HG03342 (cell line): Measurements from ENCODE around the gene SSNA1.

Source experiments
- ATAC-seq: cut with Tn5 transposase; IDR thresholded peaks from one replicate; pipeline ENCODE4 v1.9.1; 2021; ENCODE audit warnings: mild to moderate bottlenecking, moderate library complexity; ENCODE audit not compliant: unreplicated experiment

Gene SSNA1

DNA sequence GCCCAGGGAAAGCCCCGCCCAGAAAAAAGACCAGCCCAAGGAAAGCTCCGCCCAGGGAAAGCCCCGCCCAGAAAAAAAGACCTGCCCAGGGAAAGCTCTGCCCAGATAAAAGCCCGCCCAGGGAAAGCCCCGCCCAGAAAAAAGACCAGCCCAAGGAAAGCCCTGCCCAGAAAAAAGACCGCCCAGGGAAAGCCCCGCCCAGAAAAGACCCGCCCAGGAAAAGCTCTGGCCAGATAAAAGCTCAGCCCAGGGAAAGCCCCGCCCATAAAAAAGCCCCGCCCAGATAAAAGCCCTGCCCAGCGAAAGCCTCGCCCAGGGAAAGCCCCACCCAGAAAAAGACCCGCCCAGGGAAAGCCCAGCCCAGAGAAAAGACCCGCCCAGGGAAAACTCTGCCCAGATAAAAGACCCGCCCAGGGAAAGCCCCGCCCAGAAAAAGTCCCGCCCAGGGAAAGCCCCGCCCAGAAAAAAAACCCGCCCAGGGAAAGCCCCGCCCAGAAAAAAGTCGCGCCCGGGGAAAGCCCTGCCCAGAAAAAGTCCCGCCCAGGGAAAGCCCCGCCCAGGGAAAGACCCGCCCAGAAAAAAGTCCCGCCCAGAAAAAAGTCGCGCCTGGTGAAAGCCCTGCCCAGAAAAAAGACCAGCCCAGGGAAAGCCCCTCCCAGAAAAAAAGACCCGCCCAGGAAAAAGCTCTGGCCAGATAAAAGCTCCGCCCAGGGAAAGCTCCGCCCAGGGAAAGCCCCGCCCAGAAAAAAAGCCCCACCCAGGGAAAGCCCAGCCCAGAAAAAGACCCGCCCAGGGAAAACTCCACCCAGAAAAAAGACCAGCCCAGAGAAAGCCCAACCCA lies 37.6 kb upstream of the SSNA1 start:
- ATAC-seq, result peak; percentile 42

DNA sequence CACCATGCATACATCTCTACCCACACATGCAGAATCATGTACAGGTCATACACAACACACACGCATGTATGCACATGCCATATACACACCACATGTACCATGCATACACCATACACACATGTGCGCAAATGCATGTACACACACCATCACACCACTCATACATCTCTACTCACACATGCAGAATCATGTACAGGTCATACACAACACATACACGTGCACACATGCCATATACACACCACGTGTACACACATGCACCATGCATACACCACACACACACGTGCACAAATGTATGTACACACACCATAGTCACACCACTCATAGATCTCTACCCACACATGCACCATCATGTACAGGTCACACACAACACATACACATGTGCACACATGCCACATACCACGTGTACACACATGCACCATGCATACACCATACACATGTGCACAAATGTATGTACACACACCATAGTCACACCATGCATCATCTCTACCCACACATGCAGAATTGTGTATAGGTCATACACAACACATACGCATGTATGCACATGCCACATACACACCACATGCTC lies 35.6 kb upstream of the SSNA1 start:
- no peak for ATAC-seq

DNA sequence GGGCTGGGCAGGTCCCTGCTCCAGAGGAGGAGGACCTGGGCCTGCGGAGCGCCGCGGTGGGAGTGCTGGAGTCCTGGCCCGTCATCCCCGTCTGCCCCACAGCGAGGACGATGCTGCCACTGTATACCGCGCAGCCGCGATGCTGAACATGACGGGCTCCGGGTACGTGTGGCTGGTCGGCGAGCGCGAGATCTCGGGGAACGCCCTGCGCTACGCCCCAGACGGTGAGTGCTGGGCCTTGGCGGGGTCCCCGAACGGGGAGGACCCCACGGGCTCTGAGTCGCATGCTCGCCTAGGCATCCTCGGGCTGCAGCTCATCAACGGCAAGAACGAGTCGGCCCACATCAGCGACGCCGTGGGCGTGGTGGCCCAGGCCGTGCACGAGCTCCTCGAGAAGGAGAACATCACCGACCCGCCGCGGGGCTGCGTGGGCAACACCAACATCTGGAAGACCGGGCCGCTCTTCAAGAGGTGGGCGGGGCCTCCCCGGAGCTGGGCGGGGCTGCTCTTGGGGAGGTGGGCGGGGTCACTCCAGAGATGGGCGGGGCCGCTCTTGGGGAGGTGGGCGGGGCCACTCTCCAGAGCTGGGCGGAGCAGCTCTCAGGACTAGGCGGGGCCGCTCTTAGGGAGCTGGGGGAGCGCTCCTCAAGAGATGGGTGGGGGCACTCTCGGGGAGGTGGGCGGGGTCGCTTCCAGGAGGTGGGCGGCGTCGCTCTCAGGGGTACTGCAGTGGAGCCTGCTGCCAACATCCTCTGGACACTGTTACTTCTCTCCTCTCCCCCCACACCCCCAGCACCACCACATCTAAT lies 31.7 kb upstream of the SSNA1 start:
- ATAC-seq, result no peak

DNA sequence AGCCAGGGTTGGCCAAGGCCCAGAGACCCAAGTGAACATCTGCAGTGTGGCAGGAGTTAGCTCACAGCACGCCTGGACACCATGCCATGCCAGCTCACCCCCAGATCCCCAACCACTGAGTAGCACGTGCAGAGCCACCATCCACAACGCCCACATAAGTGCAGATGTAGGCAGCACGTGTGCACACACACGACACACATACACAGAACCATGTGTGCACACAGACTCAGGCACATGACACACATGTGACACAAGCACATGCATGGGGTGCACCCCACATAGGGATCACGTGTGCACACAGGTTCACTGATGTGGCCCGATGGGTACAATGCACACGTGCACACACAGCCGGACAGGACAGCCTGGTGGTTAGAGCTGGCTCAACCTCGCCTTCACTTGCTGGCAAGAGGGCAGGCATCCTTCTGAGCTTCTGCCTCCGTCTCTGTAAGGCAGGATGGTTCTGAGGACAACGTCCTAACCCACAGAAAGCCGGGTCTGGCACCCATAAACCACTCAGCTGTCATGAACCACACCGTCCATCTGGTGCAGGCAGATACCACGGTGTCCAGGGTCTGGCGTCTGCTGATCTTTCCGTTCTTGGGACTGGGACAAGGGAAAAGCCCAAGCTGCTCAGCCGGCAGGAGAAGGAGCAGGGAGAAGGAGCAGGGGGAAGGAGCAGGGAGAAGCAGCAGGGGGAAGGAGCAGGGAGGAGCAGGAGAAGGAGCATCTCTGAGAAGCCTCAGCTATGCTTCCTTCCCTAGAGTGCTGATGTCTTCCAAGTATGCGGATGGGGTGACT lies 30.7 kb upstream of the SSNA1 start:
- no peak for ATAC-seq

DNA sequence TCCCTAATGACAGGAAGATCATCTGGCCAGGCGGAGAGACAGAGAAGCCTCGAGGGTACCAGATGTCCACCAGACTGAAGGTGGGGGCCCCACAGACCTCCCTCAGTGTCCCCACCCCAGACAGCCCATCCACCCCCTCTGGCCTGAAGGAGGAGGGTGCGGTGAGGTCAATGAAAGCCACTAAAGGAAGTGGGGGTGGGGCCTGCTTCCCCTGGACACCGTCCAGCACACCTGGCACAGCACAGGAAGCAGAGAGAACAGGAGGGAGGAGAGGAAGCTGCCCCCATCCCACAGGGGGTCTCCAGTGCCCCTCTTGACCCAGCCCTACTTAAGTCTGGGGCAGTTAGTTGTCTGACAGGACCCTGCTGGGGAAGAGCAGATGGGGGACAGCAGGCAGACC lies 29.9 kb upstream of the SSNA1 start:
- ATAC-seq, result no peak

DNA sequence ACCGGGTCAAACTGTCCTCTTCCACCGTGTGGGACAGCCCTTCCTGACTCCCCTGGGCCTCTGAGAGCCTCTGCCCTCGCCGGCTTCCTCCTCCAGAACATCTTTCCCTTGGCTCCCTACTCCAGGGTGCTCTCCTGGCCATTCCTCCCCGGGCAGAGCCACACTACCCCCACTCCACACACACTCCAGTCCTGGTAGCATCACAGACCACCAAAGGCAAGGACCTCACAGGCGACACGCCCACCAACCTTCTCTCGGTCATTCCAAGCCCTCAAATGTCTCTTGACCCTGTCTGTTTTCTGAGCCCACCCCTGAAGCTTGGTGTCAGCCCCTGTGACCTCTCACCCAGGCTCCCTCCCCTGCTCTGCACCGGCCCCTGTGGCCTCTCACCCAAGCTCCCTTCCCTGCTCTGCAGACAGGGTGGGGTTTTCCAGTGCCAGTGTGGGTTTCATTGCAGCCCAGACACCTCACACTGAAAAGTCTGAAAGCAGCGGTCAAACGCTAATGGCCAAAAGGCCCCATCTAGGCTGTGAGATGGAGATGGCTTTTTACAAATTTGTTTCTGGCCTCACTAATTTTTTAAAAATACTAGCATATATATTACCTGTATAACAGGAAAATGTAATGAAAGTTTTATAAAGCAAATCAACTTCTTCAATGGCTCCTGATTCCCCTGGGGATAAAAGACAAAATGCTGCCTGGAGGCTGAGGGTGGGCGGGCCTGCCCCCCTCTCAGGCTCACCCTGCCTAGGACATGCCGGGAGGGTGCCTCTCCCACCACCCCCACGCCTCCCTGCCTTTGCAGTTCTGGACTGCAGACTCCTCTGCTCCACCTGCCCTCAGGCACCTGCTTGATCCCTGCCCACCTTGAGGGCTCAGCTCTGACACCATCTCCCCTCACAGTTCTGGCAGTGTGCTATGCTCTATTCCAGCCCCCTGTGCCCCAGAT lies 29.1 kb upstream of the SSNA1 start:
- ATAC-seq, result no peak

DNA sequence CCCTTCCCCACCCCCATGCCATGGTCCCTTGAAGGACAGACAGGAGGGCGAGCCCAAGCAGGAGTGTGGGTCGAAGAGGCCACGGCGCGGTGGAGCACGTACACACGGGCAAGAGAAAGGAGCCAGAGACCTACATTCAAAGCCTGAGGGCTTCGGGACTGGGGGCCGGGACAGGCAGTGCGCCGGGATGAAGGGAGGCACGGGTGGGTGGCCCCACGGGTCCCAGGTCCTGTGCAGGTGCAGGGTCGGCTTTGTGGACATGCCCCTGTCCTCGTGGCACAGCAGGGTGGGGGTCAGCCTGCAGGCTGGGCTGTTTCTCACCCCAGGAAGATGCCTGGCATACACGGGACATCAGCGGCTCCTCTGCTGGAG lies 28.4 kb upstream of the SSNA1 start:
- ATAC-seq, result no peak

DNA sequence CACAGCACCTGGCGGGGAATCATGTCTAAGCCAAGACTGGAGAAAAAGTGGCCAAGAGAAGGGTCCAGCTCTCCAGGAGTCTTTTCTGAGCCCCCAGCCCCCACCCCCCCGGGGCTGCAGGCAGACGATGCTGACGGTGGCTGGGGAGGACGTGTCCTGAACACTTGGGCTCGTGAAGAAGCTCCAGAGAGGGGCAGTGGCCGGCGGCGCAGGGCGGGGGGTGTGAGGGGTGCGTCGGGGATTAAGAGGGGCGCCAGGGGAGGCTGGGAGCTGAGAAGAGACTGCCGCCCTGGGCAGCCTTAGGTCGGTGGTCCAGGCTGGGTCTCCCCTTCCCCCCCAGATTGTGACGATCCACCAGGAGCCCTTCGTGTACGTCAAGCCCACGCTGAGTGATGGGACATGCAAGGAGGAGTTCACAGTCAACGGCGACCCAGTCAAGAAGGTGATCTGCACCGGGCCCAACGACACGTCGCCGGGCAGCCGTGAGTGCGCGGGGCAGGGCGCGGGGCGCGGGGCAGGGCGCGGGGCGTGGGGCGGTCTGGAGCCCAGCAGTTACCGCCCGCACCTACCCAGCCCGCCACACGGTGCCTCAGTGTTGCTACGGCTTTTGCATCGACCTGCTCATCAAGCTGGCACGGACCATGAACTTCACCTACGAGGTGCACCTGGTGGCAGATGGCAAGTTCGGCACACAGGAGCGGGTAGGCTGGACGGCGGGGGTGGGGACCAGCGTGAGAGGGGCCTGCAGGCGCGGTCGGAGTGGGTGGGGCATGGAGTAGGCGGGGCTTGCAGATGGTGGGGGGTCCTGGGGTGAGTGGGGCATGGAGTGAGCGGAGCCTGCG lies 27.5 kb upstream of the SSNA1 start:
- no peak for ATAC-seq

DNA sequence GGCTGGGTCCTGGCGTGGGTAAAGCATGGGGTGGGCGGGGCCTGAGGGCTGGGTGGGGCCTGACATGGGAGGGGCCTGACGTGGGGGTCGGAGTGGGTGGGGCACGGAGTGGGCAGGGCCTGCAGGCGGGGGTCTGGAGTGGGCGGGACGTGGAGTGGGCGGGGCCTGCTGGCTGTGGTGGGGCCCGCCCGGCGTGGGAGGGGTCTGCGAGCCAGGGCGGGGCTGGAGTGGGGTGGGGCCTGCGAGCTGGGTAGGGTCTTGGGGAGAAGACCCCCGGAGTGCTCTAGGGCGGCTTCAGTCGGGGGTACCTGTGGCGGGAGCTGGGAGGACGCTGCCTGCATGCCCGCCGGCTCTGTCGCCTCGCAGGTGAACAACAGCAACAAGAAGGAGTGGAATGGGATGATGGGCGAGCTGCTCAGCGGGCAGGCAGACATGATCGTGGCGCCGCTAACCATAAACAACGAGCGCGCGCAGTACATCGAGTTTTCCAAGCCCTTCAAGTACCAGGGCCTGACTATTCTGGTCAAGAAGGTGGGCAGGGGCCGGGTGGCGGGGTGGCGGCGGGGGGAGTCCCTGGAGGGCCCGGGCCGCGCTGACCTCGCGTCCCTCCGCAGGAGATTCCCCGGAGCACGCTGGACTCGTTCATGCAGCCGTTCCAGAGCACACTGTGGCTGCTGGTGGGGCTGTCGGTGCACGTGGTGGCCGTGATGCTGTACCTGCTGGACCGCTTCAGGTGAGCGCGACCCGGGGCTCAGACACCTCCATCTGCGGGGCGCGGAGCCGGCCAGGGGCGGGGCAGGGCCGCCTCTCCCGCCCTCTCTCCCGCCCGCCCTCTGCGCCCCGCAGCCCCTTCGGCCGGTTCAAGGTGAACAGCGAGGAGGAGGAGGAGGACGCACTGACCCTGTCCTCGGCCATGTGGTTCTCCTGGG lies 26.7 kb upstream of the SSNA1 start:
- ATAC-seq, result no peak

DNA sequence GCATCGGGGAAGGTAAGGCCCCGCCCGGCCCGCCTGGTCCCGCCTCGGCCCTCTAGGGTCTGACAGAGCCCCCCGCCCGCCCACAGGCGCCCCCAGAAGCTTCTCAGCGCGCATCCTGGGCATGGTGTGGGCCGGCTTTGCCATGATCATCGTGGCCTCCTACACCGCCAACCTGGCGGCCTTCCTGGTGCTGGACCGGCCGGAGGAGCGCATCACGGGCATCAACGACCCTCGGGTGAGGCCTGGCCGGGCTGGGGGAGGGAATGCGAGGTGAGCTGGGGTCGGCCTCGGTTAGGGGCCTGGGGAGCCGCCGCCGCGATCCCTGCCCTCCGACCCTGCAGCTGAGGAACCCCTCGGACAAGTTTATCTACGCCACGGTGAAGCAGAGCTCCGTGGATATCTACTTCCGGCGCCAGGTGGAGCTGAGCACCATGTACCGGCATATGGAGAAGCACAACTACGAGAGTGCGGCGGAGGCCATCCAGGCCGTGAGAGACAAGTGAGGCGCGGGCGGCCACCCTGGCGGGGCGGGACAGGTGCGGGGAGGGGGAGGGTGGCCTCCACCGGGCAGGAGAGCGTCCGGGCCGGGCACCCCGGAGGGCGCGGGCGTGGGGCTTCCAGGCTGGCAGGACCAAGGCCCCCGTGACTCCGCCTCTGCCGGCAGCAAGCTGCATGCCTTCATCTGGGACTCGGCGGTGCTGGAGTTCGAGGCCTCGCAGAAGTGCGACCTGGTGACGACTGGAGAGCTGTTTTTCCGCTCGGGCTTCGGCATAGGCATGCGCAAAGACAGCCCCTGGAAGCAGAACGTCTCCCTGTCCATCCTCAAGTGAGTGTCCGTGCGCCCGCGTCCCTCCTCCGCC lies 25.7 kb upstream of the SSNA1 start:
- no peak for ATAC-seq

DNA sequence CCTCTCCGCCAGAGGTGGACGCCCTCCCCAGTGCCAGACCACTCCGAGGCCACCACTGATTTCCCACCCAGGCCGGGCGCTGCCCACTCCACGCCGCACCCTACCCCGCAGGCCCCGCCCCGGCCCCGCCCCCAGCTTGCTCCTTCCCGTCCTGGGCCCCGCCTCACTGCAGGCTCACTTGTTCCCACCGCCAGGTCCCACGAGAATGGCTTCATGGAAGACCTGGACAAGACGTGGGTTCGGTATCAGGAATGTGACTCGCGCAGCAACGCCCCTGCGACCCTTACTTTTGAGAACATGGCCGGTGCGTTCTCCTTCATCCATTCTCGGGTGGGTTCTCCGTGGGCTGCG lies 25.1 kb upstream of the SSNA1 start:
- ATAC-seq, result no peak

DNA sequence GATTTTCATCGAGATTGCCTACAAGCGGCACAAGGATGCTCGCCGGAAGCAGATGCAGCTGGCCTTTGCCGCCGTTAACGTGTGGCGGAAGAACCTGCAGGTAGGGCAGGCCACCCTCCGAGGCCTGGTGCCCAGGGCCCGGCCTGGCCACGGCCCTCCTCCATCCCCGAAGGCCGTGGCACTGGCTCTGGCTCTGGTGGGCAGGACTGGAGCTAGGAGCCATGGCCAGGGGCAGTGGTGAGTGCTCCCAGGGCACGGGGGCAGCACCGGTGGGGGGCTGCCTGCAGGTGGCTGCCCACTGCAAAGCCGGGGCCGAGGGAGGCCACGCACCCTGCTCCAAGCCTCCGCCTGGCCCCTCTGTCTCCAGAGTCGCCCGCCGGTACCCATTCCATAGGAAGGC lies 24.7 kb upstream of the SSNA1 start:
- no peak for ATAC-seq

DNA sequence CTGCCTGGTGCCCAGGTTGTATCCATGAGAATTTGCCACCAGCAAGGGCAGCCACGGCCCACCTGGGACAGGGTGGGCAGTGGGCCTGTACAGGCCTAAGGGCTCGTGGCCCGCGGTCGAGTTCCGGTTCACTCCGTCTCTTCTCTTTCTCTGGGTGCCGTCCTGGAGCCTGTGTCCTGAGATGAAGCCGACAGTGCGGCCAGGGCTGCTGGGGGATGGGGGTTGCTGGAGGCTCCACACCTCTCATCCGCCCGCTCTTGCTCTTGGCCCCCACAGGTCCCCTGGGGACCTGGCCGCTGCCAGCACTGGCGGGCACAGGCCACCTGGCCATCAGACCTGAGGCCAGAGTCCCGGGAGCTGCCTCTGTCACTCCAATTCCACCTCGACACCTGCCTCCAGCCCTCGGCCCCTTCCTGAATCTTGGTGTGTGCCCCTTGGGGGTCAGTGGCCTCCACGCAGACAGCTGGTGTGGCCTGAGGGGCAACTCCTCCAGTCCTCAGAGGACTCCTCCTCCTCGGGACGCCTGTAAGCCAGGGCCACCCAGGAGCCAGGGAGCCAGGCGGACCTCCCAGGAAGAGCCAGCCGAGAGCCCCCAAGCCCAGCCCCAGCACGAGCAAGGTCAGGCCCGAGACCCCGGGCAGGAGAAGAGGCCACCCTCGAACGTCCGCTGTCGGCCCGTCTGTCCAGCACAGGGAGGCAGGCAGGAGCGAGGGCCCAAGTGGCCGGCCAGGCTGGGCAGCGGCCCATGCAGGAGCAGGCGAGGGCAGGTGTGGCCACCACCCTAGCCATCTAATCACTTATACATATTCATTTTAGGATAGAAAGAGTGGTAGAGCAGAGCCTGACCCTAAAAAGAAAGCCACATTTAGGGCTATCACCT lies 23.9 kb upstream of the SSNA1 start:
- no peak for ATAC-seq

DNA sequence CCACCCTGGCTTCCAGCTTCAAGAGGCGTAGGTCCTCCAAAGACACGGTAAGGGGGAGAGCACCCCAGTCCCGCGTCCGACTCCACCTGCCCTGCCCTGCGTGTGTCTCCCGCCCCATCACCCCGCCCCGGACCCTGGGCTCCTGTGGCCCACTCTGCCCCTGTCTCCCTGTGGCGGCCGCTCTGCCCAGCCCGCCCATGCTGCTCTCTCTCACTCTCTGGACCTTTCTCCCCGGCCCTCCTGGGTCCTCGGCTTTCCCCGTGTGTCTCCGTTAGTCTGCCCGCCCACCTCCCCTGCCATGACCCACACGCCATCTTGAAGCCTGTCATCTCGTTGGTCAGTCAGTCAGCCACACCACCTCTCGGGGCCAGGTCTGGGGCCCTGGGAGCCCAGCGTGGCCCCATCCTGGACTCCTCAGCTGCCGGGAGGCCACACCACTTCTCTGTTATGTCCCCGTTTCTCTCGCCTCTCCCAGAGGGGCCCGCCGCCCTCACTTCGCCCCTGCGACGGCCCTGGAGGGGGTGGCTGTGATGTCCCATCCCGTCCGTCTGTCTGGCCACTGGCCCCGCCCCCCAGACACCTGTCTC lies 23.1 kb upstream of the SSNA1 start:
- ATAC-seq, result no peak

DNA sequence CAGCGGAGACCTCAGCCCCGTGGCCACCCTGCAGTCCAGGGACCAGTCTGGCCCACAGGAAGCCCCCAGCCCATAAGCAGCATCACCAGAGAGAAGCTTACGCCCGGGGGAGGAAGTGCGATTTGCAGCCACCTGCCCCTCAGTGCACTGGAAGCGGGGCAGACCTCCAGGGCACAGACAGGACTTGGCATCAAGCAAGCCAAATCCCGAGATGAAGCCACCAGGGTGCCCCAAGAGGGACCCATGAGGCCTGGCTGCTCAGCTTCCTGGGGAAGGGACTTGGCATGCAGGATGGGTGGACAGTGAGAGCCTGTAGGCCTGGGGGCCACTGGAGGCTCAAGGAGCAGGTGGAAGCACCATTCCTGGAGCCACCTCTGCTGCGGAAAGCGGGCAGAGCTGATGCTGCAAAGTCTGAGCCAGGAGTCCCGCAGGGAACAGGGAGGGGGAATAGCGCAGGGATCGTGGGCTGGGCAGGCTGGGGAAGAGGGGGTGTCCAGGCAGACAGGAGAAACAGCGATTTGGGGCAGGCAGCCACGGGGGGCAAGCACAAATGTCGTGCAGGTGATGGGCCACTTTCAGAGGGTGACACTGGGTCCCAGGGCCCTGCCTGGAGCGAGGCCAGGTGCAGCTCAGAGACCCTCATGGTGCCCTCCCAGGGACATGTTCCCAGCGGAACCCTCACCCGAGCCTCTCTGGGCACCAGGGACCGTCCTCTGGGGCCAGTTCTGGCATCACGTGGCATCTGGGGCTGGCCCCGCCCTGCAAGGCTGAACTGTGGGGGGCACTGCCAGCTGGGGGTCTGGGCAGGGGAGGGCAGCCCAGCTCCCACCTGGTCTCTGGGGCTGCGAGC lies 21.9 kb upstream of the SSNA1 start:
- ATAC-seq, result no peak
